Endothelial cell of umbilical vein (primary cell): ENCODE results near the gene ZNRF3.

ENCODE experiments used
- TF ChIP-seq, protein P1 (sequence below), 2 donors: IDR thresholded peaks; 1 replicate in 1 of 2; 2 replicates in 1 of 2; pipeline ENCODE4 v1.5.1; 2011; ENCODE audit warnings: low read length in 2 of 2, mild to moderate bottlenecking in 2 of 2, moderate library complexity in 2 of 2, control low read depth in 1 of 2, inconsistent platforms in 1 of 2, low read depth in 1 of 2; ENCODE audit not compliant: insufficient read depth in 1 of 2; ENCODE audit errors: extremely low read depth in 1 of 2
- TF ChIP-seq, protein P2 (sequence below): IDR thresholded peaks from 2 replicates; pipeline ENCODE4 v1.6.1; 2011; ENCODE audit not compliant: insufficient read depth, insufficient read length

GRCh38 chr22:29102300-29102699, 218.9 kb downstream of the ZNRF3 start:
- TF ChIP-seq, protein P1, sequence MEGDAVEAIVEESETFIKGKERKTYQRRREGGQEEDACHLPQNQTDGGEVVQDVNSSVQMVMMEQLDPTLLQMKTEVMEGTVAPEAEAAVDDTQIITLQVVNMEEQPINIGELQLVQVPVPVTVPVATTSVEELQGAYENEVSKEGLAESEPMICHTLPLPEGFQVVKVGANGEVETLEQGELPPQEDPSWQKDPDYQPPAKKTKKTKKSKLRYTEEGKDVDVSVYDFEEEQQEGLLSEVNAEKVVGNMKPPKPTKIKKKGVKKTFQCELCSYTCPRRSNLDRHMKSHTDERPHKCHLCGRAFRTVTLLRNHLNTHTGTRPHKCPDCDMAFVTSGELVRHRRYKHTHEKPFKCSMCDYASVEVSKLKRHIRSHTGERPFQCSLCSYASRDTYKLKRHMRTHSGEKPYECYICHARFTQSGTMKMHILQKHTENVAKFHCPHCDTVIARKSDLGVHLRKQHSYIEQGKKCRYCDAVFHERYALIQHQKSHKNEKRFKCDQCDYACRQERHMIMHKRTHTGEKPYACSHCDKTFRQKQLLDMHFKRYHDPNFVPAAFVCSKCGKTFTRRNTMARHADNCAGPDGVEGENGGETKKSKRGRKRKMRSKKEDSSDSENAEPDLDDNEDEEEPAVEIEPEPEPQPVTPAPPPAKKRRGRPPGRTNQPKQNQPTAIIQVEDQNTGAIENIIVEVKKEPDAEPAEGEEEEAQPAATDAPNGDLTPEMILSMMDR (IDR thresholded peaks at IDR 0.05; ENCODE audit: extremely low read depth in 1 of 2, insufficient read depth in 1 of 2, low read depth in 1 of 2, low read length in 2 of 2), result no peak
- TF ChIP-seq, protein P2, sequence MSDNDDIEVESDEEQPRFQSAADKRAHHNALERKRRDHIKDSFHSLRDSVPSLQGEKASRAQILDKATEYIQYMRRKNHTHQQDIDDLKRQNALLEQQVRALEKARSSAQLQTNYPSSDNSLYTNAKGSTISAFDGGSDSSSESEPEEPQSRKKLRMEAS, result no peak
